HG03066 (cell line): ENCODE data around the gene PRMT3.
"Not testable (repeated sequence)": the region's sequence is repeated elsewhere in the genome, so short reads cannot be mapped to it uniquely, and the experiment has no call there.

Experiments
- ATAC-seq: cut with Tn5 transposase; IDR thresholded peaks from one replicate; pipeline ENCODE4 v1.9.1; 2021; ENCODE audit warnings: low read depth; ENCODE audit not compliant: unreplicated experiment

Gene PRMT3

DNA sequence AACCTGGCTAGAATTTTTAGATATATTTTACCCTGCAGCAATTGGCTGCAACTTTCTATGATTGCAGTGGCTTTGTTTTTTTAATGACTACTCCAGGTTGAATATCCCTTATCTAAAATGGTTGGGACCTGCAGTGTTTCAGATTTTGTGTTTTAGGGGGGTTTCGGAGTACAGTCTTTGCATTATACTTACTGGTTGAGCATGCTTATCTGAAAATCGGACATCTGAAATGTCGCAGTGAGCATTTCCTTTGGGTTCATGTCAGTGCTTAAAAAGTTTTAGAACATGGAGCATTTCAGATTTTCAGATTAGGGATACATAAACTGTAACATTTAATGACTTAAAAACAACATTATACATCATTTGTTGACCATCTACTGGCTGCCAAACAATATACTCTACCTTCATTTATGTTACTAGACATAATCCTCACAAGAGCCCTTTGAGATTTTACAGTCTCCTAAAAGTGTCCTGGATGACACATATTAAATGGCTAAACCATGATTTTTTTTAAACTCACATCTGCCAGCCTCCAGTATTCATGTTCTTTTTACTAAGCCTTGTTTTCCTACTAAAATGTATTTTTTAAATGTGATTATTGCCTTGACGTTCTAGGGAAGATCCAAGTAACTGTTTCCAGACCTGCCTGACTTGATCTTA, 66.3 kb downstream of the PRMT3 start:
- ATAC-seq, result no peak

DNA sequence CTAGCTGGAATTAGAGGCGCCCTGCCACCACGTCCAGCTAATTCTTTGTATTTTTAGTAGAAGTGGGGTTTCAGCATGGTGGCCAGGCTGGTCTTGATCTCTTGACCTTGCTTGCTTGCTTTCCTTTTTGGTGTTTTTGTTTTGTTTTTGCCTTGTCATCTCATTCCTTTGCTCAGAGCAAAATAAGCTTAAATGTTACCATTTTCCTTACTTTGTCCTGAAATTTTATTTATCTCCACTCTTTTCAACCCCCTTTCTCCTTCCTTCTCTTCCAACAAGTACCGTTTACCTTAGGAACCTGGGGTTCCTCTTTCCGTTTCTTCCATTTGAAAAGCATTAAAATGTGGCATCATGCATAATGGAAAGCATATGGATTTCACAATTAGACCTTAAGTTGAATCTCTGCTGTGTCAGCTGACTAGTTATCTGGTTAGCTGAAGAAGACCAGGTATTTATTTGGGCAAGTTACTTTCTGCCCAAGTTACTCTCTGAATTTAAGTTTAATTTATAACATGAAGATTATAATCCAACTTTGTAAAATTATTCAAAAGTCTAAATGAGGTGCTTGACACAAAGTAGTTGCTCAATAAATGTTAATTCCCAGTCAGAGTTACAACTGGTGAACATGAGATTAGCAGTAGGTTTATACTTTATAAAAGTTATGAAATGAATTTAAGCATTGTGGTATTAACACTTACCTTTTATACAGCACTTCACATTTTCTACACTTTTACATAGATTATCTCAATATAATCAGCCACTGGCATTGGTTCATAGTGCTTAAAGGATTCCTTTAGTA, 69.7 kb downstream of the PRMT3 start:
- ATAC-seq, result no peak

GRCh38 chr11:20457934-20458680, 70.6 kb downstream of the PRMT3 start:
- no peak for ATAC-seq

DNA sequence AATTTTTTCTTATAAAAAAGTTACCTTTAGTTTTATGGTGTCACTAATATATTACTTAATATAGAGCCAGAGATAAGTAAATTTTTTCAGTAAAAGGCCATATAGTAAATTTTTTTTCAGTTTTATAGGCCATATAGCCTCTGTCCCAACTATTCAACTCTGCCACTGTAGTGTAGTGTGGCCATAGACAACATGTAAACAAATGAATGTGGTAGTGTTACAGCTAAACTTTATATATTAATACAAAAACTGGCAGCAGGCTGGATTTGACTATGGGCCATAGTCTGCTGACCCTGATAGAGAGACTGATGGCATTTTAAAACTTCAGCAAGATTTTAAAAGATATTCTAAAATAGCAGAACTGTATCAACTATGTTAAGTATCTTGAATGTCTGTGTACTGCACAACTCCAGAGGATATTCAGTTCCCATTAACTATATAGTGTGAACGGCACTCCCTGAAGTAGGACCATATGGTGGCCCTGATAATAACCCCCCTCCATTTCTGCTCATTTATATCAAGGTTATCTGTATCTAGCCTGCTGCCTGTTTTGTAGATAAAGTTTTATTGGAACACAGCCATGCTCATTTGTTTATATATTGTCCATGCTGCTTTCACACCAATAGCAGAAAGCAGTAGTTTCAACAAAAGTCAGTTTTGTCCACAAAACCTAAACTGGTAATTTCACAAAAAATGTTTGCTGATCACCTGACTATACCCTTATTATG, 71.6 kb downstream of the PRMT3 start:
- ATAC-seq, result no peak

DNA sequence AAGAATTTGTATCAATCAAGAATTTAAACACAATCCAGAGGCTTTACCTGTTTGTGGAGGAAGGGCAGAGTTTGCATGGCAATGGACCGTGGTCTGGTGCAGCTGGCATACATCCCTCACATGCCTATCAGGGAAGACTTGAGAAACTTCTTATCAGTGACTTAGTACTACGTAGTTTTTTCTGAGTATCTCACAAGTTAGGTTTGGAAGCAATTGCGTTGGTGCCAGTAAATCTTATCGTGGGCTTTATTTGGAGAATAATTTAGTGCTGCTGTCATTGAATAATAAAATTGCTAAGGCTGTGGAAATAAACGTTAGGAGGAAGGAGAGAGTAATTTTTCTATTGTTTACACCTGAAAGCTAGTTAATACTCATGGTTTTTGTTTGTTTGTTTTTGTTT, 72.3 kb downstream of the PRMT3 start:
- ATAC-seq, result no peak

DNA sequence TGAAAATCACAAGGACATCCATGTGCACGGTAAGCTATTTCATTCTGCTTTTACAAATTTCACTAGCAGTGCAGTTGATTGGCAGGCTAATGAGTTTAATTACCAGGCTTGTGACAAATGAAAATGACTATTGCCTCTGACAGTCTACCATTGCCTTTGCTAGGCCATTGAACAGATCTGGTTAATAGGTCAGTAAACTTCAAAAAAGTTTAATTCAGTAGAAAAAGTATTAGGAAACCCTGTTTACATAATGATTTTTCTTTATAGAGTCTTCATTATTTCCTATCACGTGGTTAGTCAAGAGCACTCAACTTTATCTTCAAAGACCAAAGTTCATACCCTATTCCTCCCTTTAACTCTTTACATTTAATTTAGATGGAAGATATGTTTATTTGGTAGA, 77.0 kb downstream of the PRMT3 start:
- ATAC-seq, result no peak

DNA sequence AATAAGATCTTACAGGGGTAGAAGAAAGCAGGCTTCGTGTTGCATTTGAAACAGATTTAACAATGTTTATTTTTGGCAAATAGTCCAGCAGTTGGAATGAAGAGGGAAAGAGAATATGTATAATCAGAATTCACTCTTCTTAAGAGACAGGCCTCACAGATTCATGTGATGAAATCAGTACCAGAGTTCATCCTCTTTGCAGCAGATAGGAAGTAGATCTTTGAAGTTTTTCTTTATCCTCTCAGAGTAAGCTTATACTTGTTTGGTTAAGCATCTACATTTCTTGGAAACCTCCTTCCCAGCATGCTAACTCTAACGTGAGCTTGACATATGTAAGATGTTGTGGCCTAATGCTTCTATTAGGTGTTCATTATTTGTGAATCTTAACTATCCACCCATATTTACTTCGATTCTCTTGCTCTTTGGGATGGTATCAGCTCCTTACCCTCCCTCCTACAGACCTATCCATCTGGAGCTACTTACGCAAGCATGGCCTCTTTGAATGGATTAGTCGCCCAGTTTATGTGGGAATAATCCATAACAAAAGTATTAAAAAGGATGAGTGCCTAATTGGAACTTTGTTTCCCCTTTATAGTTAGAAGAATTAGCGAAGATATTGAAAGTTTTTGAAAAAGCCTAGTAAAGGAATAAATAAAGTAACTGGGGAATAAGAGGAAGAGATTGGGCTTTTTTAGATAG, 80.1 kb downstream of the PRMT3 start:
- ATAC-seq, result no peak

DNA sequence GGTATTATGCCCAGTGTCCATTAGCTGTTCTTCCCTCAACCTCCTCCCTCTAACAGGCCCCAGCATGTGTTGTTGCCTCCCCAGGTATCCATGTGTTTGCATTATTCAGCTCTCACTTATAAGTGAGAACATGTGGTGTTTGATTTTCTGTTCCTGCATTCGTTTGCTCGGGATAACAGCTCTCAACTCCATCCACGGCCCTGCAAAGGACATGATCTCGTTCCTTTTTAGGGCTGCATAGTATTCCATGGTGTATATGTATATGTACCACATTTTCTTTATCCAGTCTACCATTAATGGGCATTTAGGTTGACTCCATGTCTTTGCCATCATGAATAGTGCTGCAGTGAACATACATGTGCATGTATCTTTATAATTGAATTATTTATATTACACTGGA, 82.8 kb downstream of the PRMT3 start:
- no peak for ATAC-seq

- not testable (repeated sequence) for ATAC-seq
Observed at GRCh38 chr11:20471929-20472328, 84.4 kb downstream of the PRMT3 start.

- no peak for ATAC-seq
Observed at GRCh38 chr11:20474176-20474881, 86.8 kb downstream of the PRMT3 start.

DNA sequence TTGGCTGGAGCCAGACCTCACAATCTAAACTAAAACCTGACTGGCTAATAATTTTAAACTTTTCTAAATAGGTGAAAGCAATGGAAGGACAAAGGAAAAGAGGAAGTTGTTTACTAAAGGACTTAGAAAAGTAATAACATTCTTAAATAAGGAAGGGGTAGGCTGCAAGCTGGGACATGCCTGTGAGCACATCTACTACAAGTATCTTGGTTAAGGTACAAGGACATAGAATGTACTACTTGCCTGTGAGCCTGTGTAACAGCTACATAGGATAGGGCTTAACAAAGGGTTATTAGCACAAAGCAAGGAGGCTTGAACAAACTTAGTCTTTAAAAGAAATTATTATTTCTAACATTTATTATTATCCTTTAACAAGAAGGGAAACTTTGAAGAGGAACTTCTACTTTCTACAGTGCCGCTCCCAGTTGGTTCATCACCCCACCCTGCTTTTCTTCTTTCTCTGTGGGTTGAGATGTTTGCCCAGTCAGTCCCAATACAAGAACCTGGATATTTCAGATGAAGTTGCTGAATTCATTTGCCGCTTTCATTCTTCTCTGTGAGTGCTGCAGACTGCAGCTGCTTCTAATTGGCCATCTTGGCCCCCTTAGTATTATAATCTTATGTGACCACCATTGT, 87.5 kb downstream of the PRMT3 start:
- ATAC-seq, result no peak

- no peak for ATAC-seq
Observed at GRCh38 chr11:20477418-20478090, 90.0 kb downstream of the PRMT3 start.

DNA sequence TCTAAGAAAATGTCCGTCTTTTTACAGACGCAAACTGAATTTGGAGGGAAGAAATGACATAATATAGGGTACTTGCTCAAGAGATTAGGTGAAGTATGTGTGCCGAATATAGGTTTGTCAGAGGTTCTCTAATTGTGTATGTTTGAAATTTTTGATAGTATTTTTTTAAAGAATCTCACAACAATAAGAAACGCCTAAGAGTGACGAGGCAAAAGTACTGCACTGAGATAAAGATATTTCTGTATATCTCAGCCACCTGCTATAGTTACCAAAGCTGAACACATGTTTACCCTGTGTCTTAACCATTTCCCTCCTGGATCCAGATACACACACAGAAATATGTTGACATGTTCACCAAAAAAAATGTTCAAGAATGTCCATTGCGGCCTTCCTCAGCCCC, 92.0 kb downstream of the PRMT3 start:
- ATAC-seq, result no peak

GRCh38 chr11:20483931-20484330, 96.4 kb downstream of the PRMT3 start:
- no peak for ATAC-seq

DNA sequence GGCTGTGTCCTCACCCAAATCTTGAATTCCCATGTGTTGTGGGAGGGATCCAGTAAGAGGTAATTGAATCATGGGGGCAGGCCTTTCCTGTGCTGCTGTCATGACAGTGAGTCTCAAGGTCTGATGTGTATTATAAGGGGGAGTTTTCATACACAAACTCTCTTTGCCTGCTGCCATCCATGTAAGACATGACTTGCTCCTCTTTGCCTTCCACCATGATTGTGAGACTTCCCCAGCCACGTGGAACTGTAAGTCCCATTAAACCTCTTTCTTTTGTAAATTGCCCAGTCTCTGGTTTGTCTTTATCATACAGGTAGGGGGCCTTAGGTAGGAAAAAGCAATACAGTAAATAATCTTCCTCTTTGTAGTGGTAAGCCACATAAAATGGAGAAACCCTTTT, 96.9 kb downstream of the PRMT3 start:
- ATAC-seq, result not testable (repeated sequence)

DNA sequence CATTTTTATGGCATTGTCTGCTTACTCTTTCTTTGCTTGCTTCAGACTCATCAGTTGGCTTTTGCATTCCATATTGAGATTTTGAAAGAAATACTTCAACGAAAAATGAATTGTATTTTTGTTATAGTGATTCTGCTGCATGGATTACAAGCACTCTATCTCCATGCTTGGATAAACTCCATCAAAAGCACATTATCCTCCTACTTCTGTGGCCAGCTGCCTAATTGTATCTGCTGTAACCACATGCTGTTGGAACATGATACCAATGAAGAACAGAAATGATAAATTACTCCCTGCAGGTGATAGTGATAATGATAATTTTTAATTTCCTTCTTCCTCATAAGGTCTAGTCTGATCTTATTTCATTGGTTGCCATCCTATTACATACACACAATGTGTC, 100.8 kb downstream of the PRMT3 start:
- ATAC-seq, result no peak

- ATAC-seq, result peak; percentile 70
Observed at GRCh38 chr11:20489948-20490347, 102.4 kb downstream of the PRMT3 start.

GRCh38 chr11:20493340-20493739, 105.8 kb downstream of the PRMT3 start:
- ATAC-seq, result no peak
